SKM-1 treated with dmso at 0.1 percent for 144 hours (cell line): Measurements from ENCODE around the gene PNPLA5.
"Not testable (repeated sequence)": the region's sequence is repeated elsewhere in the genome, so short reads cannot be mapped to it uniquely, and the experiment has no call there.

Source experiments
- DNase-seq: peaks from one replicate; lab custom pipeline; 2025; ENCODE audit not compliant: unreplicated experiment; lab: John Stamatoyannopoulos, UW

The PNPLA5 gene

GRCh38 chr22:43891360-43892182 lies at the start of gene PNPLA5:
PNPLA5 (minus strand) TSS chr22:43892013; CDS start chr22:43891880, 133 bp downstream.
- DNase-seq, result no peak

GRCh38 chr22:43941449-43941848 lies 49.6 kb upstream of the PNPLA5 start:
- DNase-seq, result no peak

GRCh38 chr22:43931771-43932170 lies 40.0 kb upstream of the PNPLA5 start:
- no peak for DNase-seq

- no peak for DNase-seq
These were observed 37.1 kb upstream of the PNPLA5 start for GRCh38 chr22:43928908-43929307.

GRCh38 chr22:43928468-43928867 lies 36.7 kb upstream of the PNPLA5 start:
- peak; percentile 90 for DNase-seq

- no peak for DNase-seq
These were observed 34.5 kb upstream of the PNPLA5 start for GRCh38 chr22:43926349-43926710.

- DNase-seq, result no peak
These were observed 33.9 kb upstream of the PNPLA5 start for GRCh38 chr22:43925433-43926348.

GRCh38 chr22:43924877-43925276 lies 33.1 kb upstream of the PNPLA5 start:
- no peak for DNase-seq

GRCh38 chr22:43923631-43924464 lies 32.0 kb upstream of the PNPLA5 start, which contains the start of gene PNPLA3:
PNPLA3 (plus strand) TSS chr22:43923805; CDS start chr22:43923912, 107 bp downstream.
- DNase-seq, result peak; percentile 64

GRCh38 chr22:43923191-43923590 lies 31.4 kb upstream of the PNPLA5 start:
- peak; percentile 15 for DNase-seq

GRCh38 chr22:43922123-43922522 lies 30.3 kb upstream of the PNPLA5 start:
- DNase-seq, result no peak

- DNase-seq, result no peak
These were observed 29.6 kb upstream of the PNPLA5 start for GRCh38 chr22:43921370-43921769.

GRCh38 chr22:43919106-43919973 lies 27.5 kb upstream of the PNPLA5 start:
- DNase-seq, result no peak

- DNase-seq, result no peak
These were observed 25.7 kb upstream of the PNPLA5 start for GRCh38 chr22:43917521-43917920.

- no peak for DNase-seq
These were observed 19.5 kb upstream of the PNPLA5 start for GRCh38 chr22:43911351-43911750.

GRCh38 chr22:43910178-43910695 lies 18.4 kb upstream of the PNPLA5 start:
- no peak for DNase-seq

GRCh38 chr22:43909708-43910107 lies 17.9 kb upstream of the PNPLA5 start:
- no peak for DNase-seq

- DNase-seq, result no peak
These were observed 13.9 kb upstream of the PNPLA5 start for GRCh38 chr22:43905681-43906080.

- not testable (repeated sequence) for DNase-seq
These were observed 12.6 kb upstream of the PNPLA5 start for GRCh38 chr22:43904412-43904811.

- DNase-seq, result not testable (repeated sequence)
These were observed 11.2 kb upstream of the PNPLA5 start for GRCh38 chr22:43903033-43903432.
